ENCODE measurements around the gene SERP1. TPM values are rescaled to one million over a fixed set of nuclear protein-coding genes. Genes with fewer than 3 reads are reported as not detected.

Gene SERP1
- total and polyA plus RNA-seq, 2 donors (not counting 3 experiments of a cell fraction or from before 2014, with no cell fraction given) = 81.7 to 103 TPM

- no TSS peak for BruUV-seq (replicated peaks)
- Histone ChIP-seq H3K79me2 (ENCODE audit: control insufficient read depth, insufficient read depth, low read length) (no peaks in the 10 kb centered on the region), H3K27ac (ENCODE audit: insufficient read depth, low read depth, low read length) (no peak overlapping the region), H3K4me3 (replicated peaks in 1 of 3; ENCODE audit: insufficient read depth in 1 of 3, low read depth in 1 of 3, low read length in 3 of 3) (no peak overlapping the region), H3K9me1 (replicated peaks; ENCODE audit: control insufficient read depth, extremely low read depth, insufficient read depth, low read length) (no peaks in the 10 kb centered on the region), H4K20me1 (replicated peaks; ENCODE audit: control insufficient read depth, extremely low read depth, insufficient read depth, low read length) (no peaks in the 10 kb centered on the region), H3K9ac (replicated peaks; ENCODE audit: extremely low read depth, insufficient read depth, low read length) (no peak overlapping the region), H3K4me1 (ENCODE audit: control insufficient read depth, extremely low read depth, insufficient read depth, low read length) (peaks cover 13% of the 10 kb centered on the region), H2AFZ (ENCODE audit: low read depth, low read length) (no peak overlapping the region), H3K4me2 (ENCODE audit: insufficient read depth, low read length) (no peak overlapping the region), H3K27me3 (ENCODE audit: control insufficient read depth in 2 of 2, insufficient read depth in 2 of 2, low read length in 2 of 2) (no peaks in the 10 kb centered on the region), H3K9me3 (replicated peaks; ENCODE audit: control insufficient read depth, insufficient read depth, low read length) (no peaks in the 10 kb centered on the region), H3K36me3 (ENCODE audit: control insufficient read depth in 2 of 2, extremely low read depth in 1 of 2, insufficient read depth in 2 of 2, low read length in 2 of 2) (no peaks in the 10 kb centered on the region)
- dilution Hi-C loops (cut with MboI; ENCODE audit: extremely low pct_ligation_motif_present, low sequenced_read_pairs) = no loop called here
- intact Hi-C loops (cut with micrococcal nuclease) = no loop called here
- POLR2A ChIA-PET = no interaction called here
- TF ChIP-seq EZH2 (IDR thresholded peaks at IDR 0.05; ENCODE audit: borderline replicate concordance, low read depth, low read length, severe bottlenecking) (no peak), MAX (IDR thresholded peaks at IDR 0.05; ENCODE audit: insufficient read depth, insufficient read length) (no peak), POLR2AphosphoS5 (IDR thresholded peaks at IDR 0.05; ENCODE audit: insufficient read depth, low read depth, low read length) (no peak)
- FAIRE-seq (no peak), DNase-seq (ENCODE audit: low read depth, low spot score) (no peak)
- CTCF ChIA-PET = no interaction called here
These were observed 36.5 kb downstream of the SERP1 start for GRCh38 chr3:150509780-150510179.

- Histone ChIP-seq H2AFZ (ENCODE audit: low read depth, low read length) (no peak overlapping the region), H3K36me3 (ENCODE audit: control insufficient read depth in 2 of 2, extremely low read depth in 1 of 2, insufficient read depth in 2 of 2, low read length in 2 of 2) (no peaks in the 10 kb centered on the region), H3K4me3 (replicated peaks in 1 of 3; ENCODE audit: insufficient read depth in 1 of 3, low read depth in 1 of 3, low read length in 3 of 3) (no peak overlapping the region), H3K4me2 (ENCODE audit: insufficient read depth, low read length) (no peak overlapping the region), H4K20me1 (replicated peaks; ENCODE audit: control insufficient read depth, extremely low read depth, insufficient read depth, low read length) (no peaks in the 10 kb centered on the region), H3K79me2 (ENCODE audit: control insufficient read depth, insufficient read depth, low read length) (no peaks in the 10 kb centered on the region), H3K9me1 (replicated peaks; ENCODE audit: control insufficient read depth, extremely low read depth, insufficient read depth, low read length) (no peaks in the 10 kb centered on the region), H3K27me3 (ENCODE audit: control insufficient read depth in 2 of 2, insufficient read depth in 2 of 2, low read length in 2 of 2) (no peaks in the 10 kb centered on the region), H3K27ac (ENCODE audit: insufficient read depth, low read depth, low read length) (no peak overlapping the region), H3K9me3 (replicated peaks; ENCODE audit: control insufficient read depth, insufficient read depth, low read length) (no peaks in the 10 kb centered on the region), H3K4me1 (ENCODE audit: control insufficient read depth, extremely low read depth, insufficient read depth, low read length) (peaks cover 20% of the 10 kb centered on the region), H3K9ac (replicated peaks; ENCODE audit: extremely low read depth, insufficient read depth, low read length) (no peak overlapping the region)
- intact Hi-C loops (cut with micrococcal nuclease) = no loop called here
- ChIA-PET POLR2A (no interaction called here), CTCF (no interaction called here)
- no peak for FAIRE-seq
- dilution Hi-C loops (cut with MboI; ENCODE audit: extremely low pct_ligation_motif_present, low sequenced_read_pairs) = no loop called here
- no TSS peak for BruUV-seq (replicated peaks)
- DNase-seq (ENCODE audit: low read depth, low spot score) = no peak
- TF ChIP-seq JUN (IDR thresholded peaks at IDR 0.05; ENCODE audit: borderline replicate concordance, insufficient read depth, insufficient read length, low read depth) (no peak), POLR2AphosphoS5 (IDR thresholded peaks at IDR 0.05; ENCODE audit: insufficient read depth, low read depth, low read length) (no peak), EZH2 (IDR thresholded peaks at IDR 0.05; ENCODE audit: borderline replicate concordance, low read depth, low read length, severe bottlenecking) (no peak), FOS (IDR thresholded peaks at IDR 0.05; ENCODE audit: borderline replicate concordance, insufficient read depth, low read length) (no peak), MYC (IDR thresholded peaks at IDR 0.05; ENCODE audit: low read depth, low read length) (no peak)
These were observed 37.9 kb downstream of the SERP1 start for GRCh38 chr3:150508401-150508800.
